HG02981 (cell line): ENCODE results near the gene SLC48A1.

Experiments used
- ATAC-seq: cut with Tn5 transposase; IDR thresholded peaks from one replicate; pipeline ENCODE4 v1.9.1; 2021; ENCODE audit warnings: mild to moderate bottlenecking, moderate library complexity; ENCODE audit not compliant: unreplicated experiment

Gene SLC48A1

GRCh38 chr12:47821346-47821706 is 48.3 kb downstream of the SLC48A1 start:
- no peak for ATAC-seq

- no peak for ATAC-seq
Measured at GRCh38 chr12:47822401-47822800, 49.4 kb downstream of the SLC48A1 start.

DNA sequence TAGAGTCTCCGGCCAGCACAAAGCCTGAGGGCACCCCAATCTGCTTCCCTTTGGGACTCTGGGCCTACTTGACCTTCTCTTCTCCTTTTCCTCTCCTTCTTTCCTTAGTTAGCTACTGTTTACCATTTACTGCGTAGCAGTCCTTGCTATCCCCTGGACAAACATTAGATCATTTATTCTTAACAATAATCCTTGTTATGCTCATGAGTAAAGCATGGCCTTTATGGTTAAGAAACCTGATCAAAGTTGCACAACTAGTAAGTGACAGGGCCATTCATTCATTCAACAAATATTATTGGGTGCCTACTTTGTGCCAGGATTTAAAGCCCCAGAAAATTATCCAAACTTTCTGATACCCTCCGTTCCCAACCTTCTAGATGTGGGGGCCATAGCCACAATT is 49.8 kb downstream of the SLC48A1 start:
- no peak for ATAC-seq

DNA sequence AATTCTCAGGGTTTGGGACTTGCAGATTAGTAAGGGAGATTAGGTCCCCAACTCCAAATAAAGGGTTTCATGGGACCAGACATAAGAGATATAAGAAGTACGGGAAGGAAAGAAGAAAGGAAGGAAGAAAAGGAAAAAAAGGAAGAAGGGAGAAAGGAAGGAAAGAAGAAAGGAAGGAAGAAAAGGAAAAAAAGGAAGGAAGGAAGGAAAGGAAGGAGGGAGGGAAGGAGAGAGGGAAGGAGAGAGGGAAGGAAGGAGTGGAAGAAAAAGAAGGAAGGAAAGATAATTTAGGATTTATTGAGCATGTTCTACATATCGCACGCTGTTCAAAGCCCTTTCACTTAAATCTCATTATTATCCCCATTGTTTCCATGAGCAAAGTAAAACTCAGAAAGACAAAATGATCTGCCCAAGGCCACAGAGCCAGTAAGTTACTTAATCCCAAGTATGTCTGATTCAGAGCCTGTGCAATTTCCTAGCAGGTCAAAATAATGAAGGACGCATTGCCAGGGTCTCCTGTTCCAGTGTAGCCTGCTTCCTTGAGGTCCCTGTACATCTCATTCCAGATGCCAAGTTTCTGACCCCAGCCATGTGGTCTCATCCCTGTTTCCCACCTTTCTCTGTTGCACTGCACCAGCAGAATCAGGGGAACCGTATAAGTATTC is 50.5 kb downstream of the SLC48A1 start:
- no peak for ATAC-seq

DNA sequence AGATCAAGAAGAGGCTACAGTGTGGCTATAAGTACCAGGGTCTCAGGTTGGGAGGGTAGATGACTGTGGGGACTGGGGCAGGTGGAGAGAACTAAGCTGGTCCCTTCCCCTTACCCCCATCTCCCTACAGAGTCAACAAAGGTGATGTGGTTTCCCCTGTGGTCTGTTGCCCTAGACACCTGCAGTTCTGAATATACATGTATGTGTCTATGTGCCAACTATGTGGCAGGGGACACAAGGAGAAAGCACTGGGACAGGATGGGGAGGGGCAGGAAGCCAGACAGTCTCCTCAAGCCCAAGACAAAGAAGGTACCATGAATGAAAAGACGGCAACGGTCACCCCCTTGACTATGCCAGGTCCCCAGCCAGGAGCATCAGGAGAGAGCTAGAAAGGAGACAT is 51.2 kb downstream of the SLC48A1 start:
- ATAC-seq: no peak

DNA sequence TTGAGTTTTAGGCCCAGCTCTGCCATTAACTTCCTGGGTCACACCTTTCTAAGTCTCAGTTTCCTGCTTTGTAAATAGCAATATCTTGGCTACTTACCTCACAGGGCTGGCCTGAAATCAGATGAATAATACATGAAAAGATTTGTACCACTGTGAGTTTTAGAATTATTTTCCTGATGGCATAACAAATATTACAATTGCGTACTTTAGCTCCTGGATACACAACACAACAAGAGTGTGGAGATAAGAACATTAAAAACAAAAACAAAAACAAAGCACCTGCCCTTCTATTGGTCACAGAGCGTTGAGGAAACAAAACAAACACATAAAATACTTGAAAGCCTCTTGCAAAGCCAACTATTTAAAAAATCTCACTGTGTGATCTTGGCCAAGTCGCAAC is 51.6 kb downstream of the SLC48A1 start:
- no peak for ATAC-seq

GRCh38 chr12:47825173-47825639 is 52.2 kb downstream of the SLC48A1 start:
- ATAC-seq: no peak

GRCh38 chr12:47828008-47828975 is 55.3 kb downstream of the SLC48A1 start:
- ATAC-seq: no peak

DNA sequence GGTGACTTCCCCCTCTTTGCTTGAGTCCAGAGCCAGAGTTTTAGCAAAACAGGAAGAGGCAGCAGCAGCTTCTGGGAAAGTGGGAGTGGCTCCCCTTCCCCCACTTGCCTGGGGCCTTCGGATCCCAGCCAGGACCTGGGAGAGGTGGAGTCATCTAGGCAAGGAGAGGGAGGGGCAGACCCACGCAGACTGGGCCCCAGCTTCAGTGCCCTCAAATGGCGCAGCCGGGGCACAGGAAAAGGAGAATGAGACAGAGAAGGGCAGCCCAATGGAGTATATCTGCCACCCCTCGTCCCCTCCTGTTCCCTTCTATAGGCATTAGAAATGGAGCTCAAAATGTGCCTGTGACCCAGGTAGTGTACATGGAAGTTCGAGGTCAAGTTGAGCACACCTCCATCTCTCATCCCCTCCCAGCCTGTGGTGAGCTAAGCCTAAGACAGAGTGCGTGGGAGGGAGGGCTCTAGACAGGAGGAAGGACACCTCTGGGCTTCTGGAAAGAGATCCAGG is 56.0 kb downstream of the SLC48A1 start:
- ATAC-seq: no peak

DNA sequence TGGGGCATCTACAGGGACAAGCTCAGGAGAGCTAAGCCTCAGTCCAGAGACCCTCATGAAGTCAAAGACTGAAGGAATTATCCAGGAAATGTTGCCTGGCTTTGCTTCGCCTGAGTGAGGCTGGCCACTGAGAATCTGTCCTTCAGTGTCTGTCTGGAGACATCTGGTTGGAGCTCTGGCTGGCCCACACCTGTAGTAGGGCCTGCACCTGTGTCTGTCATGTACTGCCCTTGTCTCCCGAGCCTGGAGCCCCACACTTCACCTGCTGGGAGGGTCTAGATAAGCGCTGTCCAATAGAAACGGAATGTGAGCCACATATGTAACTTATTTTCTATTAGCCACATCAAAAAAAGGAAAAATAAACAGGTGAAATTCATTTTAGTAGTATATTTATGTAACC is 56.5 kb downstream of the SLC48A1 start:
- ATAC-seq: no peak
